GM19467 (cell line): ENCODE data around the gene TMEM217.
"Not testable (repeated sequence)": the region's sequence is repeated elsewhere in the genome, so short reads cannot be mapped to it uniquely, and the experiment has no call there.

Experiments used
- ATAC-seq: cut with Tn5 transposase; IDR thresholded peaks from one replicate; pipeline ENCODE4 v1.9.1; 2021; ENCODE audit warnings: mild to moderate bottlenecking, moderate library complexity; ENCODE audit not compliant: unreplicated experiment

Gene TMEM217

DNA sequence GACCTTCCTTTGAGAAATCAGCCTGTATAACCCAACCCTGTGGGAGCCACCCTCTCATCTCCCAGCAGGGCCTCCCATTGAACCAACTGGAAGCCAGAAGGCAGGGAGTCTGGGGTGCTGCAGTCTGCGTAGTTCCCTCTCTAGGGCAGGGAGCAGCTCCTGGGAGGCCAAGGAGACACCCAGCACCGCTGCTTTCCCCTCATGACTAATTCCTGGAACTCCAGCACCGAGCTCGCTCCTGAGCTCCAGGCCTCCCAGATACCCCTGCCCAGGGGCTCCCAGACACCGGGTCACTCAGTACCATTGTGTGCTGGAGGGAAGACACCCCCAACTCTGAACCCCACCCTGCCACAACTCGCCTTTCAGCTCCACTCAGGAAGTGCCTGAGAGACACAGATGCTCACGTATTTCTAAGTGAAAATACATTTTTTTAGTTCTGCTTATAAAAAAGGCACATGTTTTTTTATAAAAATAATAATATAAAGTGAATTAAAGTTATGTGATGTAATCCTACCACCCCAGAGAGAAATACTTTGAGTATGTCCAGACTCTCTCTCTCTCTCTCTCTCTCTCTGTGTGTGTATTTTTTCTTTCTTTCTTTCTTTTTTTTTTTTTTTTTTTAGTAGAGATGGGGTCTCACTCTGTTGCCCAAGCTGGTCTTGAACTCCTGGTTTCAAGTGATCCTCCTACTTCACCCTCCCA is 70.5 kb downstream of the TMEM217 start:
- ATAC-seq: no peak

DNA sequence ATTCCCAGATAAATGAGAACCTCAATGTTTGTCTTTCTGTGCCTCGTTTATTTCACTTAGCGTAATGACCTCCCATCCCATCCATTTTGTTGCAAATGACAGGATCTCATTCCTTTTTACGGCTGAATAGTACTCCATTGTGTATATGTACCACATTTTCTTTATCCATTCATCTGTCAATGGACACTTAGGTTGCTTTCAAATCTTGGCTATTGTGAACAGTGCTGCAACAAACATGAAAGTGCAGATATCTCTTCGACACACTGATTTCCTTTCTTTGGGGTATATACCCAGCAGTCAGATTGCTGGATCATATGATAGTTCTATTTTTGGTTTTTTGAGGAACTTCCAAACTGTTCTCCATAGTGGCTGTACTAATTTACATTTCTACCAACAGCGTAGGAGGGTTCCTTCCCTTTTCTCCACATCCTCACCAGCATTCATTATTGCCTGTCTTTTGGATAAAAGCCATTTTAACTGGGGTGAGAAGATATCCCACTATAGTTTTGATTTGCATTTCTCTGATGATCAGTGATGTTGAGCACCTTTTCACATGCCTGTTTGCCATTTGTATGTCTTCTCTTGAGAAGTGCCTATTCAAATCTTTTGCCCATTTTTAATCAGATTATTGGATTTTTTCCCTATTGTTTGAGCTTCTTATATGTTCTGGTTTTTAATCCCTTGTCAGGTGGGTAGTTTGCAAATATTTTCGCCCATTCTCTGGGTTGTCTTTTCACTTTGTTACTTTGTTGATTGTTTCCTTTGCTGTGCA is 71.8 kb downstream of the TMEM217 start:
- not testable (repeated sequence) for ATAC-seq

GRCh38 chr6:37182736-37183590 is 75.0 kb downstream of the TMEM217 start:
- ATAC-seq: no peak

DNA sequence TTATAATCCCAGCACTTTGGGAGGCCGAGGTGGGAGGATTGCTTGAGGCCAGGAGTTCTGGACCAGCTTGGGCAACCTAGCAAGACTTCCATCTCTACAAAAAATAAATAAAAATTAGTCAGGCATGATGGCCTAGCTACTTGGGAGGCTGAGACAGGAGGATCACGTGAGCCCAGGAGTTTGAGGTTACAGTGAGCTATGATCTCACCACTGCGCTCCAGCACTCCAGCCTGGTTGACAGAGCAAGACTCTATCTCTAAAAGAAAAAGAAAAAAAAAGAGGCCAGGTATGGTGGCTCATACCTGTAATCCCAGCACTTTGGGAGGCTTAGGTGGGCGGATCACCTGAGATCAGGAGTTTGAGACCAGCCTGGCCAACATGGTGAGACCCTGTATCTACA is 77.3 kb downstream of the TMEM217 start:
- not testable (repeated sequence) for ATAC-seq

GRCh38 chr6:37180075-37180474 is 77.9 kb downstream of the TMEM217 start:
- ATAC-seq: no peak

GRCh38 chr6:37177935-37178517 is 79.9 kb downstream of the TMEM217 start:
- no peak for ATAC-seq

- ATAC-seq: no peak
Measured at GRCh38 chr6:37177077-37177934, 80.6 kb downstream of the TMEM217 start.

DNA sequence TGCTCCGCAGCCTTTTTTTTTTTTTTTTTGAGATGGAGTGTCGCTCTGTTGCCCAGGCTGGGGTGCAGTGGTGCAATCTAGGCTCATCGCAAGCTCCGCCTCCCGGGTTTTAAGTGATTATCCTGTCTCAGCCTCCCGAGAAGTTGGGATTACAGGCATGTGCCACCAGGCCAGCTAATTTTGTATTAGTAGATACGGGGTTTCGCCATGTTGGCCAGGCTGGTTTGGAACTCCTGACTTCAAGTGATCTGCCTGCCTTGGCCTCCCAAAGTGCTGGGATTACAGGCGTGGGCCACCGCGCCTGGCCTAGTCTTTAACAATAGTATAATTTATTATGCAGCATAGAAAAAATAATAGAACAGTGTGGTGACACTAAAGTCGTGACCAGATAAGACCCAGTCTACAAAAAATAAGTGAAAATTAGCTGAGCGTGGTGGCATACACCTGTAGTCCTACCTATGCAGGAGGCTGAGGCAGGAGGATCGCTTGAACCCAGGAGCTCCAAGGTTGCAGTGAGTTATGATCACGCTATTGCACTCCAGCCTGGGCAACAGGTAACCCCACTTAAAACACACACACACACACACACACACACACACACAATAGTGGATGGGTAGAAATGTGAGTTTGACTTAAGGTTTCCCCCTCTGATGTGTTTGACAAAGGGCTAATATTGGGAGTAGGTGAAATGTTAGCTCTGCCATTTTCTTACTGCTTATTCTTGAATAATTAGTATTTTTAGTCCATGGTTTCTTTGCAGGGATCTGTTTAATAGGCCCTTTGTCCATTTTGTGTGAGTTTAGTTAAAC is 81.5 kb downstream of the TMEM217 start:
- ATAC-seq: no peak

DNA sequence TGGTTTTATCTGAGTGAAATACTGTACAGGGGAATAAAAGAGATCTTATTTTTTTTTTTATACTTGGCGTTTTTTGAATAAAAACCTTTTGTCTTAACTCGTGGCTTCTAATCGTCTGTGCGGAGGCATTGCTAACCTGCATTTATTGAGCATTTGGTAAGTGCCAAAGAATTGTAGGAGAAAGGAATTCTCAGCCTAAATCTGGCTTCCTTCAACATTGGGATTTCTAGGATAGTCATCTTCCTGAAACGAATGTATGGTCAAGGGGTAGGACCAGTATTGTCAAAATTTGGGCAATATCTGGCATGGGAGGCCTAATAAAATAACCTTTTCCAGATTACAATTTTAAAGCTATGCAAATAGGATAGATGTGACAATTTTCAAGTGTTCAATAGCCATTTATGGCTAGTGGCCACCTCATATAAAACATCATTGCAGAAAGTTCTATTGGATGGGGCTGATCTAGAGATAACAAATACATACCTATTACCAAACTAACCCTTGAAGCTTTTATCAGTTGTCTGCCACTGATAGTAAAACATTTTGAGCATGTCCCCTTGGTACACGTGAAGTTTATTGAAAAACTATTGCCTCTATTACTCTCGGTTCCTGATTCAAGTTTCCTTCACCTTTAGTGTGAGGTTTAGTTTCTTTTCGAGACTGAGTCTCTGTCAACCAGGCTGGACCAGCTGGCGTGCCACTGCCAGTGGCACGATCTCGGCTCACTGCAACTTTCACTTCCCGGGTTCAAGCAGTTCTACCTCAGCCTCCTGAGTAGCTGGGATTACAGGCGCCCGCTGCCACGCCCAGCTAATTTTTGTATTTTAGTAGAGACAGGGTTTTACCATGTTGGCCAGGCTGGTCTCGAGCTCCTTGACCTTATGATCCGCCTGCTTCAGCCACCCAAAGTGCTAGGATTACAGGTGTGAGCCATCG is 82.3 kb downstream of the TMEM217 start:
- ATAC-seq: no peak

- ATAC-seq: no peak
Measured at GRCh38 chr6:37174515-37175331, 83.2 kb downstream of the TMEM217 start.

GRCh38 chr6:37174196-37174514 is 83.8 kb downstream of the TMEM217 start:
- ATAC-seq: no peak

- ATAC-seq: no peak
Measured at GRCh38 chr6:37173493-37174195, 84.3 kb downstream of the TMEM217 start.

DNA sequence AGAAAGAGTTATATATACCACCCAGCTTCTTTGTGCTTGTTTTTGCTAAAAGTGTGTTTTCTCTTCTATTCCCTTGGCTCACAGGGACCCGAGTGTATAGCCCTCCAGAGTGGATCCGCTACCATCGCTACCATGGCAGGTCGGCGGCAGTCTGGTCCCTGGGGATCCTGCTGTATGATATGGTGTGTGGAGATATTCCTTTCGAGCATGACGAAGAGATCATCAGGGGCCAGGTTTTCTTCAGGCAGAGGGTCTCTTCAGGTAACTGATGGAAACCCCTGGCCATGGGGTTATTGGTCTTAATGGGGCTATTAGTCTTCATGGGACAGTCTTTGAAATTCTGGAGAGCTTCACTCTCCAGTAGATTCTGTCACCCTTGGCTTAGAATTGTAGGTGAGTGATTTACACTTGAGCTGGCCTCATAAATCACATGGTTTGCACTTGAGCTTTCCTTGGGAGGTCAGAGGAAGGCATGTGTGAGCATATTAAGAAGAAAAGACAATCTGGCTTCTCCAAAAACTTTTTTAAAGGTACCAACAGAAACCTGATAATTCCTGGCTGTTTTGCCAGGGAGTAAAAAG is 84.9 kb downstream of the TMEM217 start:
- no peak for ATAC-seq

DNA sequence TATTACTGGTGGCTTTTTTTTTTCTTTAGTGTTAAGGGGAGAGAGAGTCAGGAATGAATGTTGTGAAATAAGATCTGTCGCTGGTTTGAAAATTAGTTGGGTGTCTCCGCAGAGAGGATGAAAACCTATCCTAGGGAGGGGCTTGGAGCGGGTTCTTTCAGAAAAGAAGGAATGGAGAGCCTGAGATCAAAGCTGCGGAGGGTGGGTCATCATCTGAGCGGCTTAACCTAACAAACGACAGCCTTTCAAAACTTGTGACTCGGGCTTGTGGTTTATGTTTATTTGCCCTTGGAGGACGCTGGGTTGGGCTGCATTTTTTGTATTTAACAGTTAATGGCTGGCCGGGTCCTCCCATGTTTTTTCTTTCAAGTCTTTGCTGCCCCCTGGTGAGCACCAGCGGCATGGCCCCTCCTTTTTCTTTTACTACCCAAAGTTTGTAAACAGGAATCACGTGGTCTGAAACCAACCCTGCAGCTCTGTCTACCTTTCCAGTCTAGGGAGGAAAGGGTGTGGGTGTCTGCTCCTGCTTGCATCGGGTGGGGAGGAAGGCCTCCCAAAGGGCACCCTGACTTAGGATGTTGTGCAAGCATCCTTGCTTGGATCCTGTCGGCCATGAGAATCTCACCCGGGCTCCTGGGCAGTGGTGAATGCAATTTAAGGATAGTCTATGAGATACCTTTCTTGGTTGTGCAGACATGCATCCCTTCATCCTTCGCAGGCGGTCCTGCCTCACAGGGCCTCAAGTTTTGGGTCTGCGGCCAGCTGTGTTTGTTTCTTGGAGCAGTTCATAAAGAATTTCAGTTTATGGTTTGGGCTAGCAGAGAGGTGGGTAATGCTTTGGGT is 85.8 kb downstream of the TMEM217 start:
- no peak for ATAC-seq

DNA sequence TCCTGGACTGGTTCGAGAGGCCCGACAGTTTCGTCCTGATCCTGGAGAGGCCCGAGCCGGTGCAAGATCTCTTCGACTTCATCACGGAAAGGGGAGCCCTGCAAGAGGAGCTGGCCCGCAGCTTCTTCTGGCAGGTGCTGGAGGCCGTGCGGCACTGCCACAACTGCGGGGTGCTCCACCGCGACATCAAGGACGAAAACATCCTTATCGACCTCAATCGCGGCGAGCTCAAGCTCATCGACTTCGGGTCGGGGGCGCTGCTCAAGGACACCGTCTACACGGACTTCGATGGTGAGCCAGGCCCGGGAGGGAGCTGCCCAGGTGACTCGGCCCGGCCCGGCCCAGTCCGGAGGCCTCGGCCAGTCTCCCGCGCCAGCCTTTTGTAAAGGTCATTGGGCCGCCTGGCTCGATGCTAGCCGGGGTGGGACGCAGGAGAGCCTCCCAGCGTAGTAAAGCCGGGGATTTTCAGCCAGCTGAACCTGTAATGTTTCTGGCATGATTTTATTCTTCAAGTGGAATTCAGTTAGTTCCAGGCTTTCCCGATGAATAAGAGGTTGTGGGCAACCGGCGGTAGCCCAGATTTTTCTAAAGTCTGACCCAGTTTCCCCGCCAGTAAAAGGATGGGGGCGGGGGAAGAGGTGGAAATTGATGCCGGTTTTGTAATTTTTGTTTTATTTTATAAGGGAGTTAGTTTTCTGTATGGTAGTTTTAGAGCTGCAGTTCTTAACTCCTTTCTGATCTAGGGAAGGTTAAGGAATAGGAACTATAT is 86.6 kb downstream of the TMEM217 start:
- no peak for ATAC-seq
